ENCODE results near the gene LAG3. TPM values are rescaled to one million over a fixed set of nuclear protein-coding genes. Genes with fewer than 3 reads are reported as not detected.

Gene LAG3
- total RNA-seq, 1 experiment from 2014 or later, result 0.12 TPM

GRCh38 chr12:6772726-6773589, 638 bp downstream of the LAG3 start:
- DNase-seq (ENCODE audit: low read depth), result no peak

- no peak for DNase-seq (ENCODE audit: low read depth)
Observed at GRCh38 chr12:6773590-6774351, 1.5 kb downstream of the LAG3 start.

DNA sequence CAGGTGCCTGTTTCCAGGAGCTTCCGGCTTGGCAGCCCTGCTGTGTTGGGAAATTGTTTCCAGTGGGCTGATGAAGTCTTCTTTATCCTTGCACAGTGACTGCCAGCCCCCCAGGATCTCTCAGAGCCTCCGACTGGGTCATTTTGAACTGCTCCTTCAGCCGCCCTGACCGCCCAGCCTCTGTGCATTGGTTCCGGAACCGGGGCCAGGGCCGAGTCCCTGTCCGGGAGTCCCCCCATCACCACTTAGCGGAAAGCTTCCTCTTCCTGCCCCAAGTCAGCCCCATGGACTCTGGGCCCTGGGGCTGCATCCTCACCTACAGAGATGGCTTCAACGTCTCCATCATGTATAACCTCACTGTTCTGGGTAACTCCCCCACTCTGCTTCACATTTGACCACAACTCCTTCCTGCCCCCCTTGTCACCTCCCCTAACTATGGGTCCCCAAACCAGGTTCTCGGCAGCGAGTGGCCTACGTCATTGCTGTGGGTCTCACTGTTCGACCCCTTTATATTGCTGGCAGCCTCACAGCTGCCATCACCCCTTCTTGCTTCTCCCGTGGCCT, 2.3 kb downstream of the LAG3 start:
- DNase-seq (ENCODE audit: low read depth), result no peak

GRCh38 chr12:6775185-6776174, 3.2 kb downstream of the LAG3 start:
- no peak for DNase-seq (ENCODE audit: low read depth)

- no peak for DNase-seq (ENCODE audit: low read depth)
Observed at GRCh38 chr12:6777386-6777785, 5.1 kb downstream of the LAG3 start.

DNA sequence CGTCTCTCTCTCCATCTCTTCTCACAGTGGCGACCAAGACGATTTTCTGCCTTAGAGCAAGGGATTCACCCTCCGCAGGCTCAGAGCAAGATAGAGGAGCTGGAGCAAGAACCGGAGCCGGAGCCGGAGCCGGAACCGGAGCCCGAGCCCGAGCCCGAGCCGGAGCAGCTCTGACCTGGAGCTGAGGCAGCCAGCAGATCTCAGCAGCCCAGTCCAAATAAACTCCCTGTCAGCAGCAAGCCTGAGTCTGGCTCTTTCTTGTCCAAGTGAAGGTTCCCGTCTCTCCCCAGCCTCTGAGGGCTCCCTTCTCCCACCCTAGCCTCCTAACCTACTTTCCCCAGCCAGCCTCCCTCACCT, 5.9 kb downstream of the LAG3 start:
- peak; percentile 29 for DNase-seq (ENCODE audit: low read depth)

- peak; percentile 91 for DNase-seq (ENCODE audit: low read depth)
Observed at GRCh38 chr12:6778574-6779550, 6.5 kb downstream of the LAG3 start.

DNA sequence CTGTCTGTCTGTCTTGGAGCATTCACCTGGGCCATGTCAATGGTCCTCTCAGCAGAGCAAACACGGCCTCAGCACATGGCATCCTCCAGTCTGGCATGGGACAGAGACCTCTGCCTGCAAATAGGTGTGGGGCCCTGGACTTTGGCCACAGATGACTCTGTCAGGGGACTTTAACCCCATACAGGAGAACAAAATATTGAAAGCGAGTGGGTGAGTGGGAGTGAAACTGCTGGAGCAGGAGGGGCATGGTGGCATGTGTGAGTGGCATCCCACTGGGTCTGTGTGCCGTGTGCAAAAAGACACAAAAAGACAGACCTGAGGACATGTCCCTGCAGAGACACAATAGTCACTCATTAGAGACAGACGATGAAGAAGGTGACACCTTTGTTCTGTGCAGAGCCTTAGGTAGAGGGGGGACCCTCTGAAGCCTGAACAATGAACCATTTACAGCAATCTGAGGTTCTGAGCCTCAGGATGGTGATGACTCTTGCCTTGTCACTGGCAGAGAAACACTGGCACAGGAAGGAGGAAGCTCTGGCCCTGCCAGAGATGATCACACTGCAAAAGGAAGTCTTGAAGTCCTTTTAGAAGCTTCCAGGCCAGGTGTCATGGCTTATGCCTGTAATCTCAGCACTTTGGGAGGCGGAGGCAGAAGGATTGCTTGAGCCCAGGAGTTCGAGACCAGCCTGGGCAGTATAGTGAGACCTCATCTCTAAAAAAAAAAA, 7.5 kb downstream of the LAG3 start:
- no peak for DNase-seq (ENCODE audit: low read depth)

DNA sequence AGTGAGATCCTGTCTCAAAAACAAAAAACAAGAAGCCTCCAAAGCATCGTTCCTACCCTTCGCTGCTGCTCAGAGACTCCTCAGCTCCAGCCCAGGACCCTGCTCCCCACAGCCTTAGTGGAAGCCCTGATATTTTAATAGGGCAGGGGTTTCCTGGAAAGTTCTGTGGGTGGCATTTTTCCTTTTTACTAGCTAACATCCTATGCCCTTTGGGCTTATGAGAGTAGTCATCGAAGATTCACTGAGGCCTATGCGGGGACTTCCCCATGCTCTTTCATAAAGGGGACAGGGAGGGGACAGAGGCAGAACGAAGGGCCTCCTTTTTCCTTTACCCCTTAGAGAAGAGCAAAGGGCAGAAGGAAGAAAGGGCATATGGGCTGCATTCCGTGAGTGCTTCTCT, 8.3 kb downstream of the LAG3 start:
- no peak for DNase-seq (ENCODE audit: low read depth)

DNA sequence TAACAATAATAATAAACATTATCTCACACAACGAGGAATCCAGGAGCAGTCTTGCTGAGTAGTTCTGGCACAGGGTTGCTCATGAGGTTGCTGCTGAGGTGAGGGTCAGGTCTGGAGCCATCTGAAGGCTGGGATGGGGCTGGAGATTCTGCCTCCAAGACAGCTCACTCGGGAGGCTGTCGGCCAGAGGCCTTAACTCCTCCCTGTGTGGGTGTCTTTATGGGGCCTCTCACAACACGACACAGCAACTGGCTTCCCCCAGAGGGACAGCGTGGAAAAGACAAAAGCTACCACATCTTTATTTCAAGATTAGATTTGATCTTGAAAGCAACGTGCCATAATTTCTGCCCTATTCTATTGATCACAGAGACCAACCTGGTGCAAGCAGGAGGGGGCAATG, 9.8 kb downstream of the LAG3 start:
- DNase-seq (ENCODE audit: low read depth), result no peak

- DNase-seq (ENCODE audit: low read depth), result no peak
Observed at GRCh38 chr12:6782850-6783566, 10.7 kb downstream of the LAG3 start.

GRCh38 chr12:6783828-6784227, 11.5 kb downstream of the LAG3 start:
- DNase-seq (ENCODE audit: low read depth), result no peak

DNA sequence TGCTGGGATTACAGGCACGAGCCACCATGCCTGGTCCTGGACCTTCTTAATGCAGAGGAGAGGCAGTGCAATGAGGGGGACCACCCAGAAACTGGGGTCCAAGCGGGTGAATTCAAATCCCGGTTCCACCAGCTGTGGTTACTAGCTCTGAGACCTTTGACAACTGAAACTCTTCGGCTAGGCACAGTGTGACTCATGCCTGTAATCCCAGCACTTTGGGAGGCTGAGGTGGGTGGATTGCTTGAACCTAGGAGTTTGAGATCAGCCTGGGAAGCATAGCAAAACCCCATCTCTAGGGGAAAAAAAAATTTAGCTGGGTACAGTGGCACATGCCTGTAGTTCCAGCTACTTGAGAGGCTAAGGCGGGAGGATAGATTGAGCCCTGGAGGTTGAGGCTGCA, 12.0 kb downstream of the LAG3 start:
- no peak for DNase-seq (ENCODE audit: low read depth)

DNA sequence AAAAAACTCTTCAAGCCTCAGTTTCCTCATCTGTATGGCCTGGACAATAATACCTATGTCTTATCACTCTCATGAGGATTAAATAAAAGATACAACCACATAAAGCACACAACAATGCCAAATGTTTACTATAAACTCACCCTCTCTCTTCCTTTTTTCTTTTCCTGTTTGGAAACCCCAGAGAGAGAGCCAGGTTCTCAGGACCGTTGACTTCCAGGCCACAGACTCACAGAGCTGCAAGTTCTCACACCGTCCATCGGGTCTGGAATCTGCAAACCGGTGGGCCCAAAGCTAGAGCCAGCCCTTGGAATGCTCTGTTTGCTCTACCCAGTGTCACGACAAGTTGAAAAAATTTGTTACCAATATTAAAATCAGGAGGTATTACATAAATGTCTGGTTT, 12.4 kb downstream of the LAG3 start:
- DNase-seq (ENCODE audit: low read depth), result no peak

GRCh38 chr12:6786416-6787094, 14.2 kb downstream of the LAG3 start:
- DNase-seq (ENCODE audit: low read depth), result no peak

DNA sequence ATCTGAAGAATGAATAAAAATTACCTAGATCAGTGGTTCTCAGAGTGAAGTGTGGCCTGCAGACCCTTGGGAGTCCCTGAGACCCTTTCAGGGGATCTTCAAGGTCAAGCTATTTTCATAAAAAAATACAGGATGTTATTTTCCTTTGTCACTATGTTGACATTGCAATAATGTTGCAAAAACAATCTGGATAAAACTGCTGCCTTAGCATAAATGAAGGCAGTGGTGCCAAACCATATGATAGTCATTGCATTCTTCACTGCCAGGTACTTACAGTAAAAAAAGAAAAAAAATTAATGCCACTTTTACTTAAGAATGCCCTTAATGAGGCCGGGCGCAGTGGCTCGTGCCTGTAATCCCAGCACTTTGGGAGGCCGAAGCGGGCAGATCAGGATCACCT, 15.0 kb downstream of the LAG3 start:
- no peak for DNase-seq (ENCODE audit: low read depth)

GRCh38 chr12:6788972-6789924, 16.9 kb downstream of the LAG3 start, which contains the start of gene CD4:
CD4 (plus strand) TSS chr12:6789528; CDS start chr12:6800139, 10,611 bp downstream.
- peak; percentile 63 for DNase-seq (ENCODE audit: low read depth)
